Loucy (cell line): Measurements from ENCODE around the gene CTNND2.

Experiments
- CTCF ChIP-seq: fragments of 200-600 bp; sonication (generic); conservative IDR thresholded peaks from 2 replicates; pipeline ENCODE4 v1.5.1; 2014; ENCODE audit warnings: mild to moderate bottlenecking, antibody characterized with exemption, low read length
- EZH2phosphoT487 ChIP-seq: fragments of 200-600 bp; IDR thresholded peaks from 2 replicates; pipeline ENCODE4 v1.6.1; 2018; ENCODE audit warnings: antibody characterized with exemption, mild to moderate bottlenecking, moderate library complexity, borderline replicate concordance

GRCh38 chr5:11851965-11852716 is 52.1 kb downstream of the CTNND2 start:
- TF ChIP-seq CTCF (no peak), EZH2phosphoT487 (no peak)
